ENCODE measurements around the gene SPANXC. TPM values are rescaled to one million over a fixed set of nuclear protein-coding genes. Genes with fewer than 3 reads are reported as not detected.

The SPANXC gene
- not detected in 2 replicates for total RNA-seq

DNA sequence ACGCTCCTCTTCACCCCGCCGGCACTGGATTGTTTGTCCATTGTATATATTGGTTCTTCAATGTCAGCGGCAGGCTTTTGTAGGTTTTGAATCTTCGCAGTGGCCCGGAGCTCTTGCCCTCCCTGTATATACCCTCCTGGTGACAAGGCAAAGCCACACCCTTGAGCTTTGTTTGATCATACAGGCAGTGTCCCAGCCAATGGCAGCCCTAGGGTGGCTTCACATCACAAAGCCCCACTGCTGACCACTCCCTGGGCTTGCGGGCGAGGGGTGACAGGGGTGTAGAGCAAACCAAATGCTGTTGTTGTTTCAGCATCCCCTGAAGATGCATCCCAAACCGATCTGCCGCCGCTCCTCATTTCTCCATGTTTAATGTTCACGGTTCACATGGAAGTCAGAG lies at the start of gene SPANXC:
SPANXC (minus strand) TSS at position 101 of the 400 bp plus-strand sequence; CDS start at position 41, 60 bp downstream.

Other genes starting within 250 kb of the SPANXC start
- gene SPANXB1, start 239.9 kb downstream of the SPANXC start, total RNA-seq: not detected in 2 replicates
- 14.3 and 14.5 TPM in 2 replicates for gene LDOC1, start 65.4 kb downstream of the SPANXC start, total RNA-seq